Upper lobe of right lung (tissue), 1 donor: ENCODE measurements around the gene UBALD1. TPM values are rescaled to one million over a fixed set of nuclear protein-coding genes. Genes with fewer than 3 reads are reported as not detected.

ENCODE experiments used
- ATAC-seq: fragments of 200-7000 bp; cut with Tn5 transposase; one replicate; pipeline ENCODE4 v1.9.1; 2020; ENCODE audit warnings: mild to moderate bottlenecking, moderate library complexity
- DNase-seq: peaks from one replicate; pipeline ENCODE4 v3.0.0-alpha.2; 2020
- H3K27ac ChIP-seq: fragments of 200-600 bp; one replicate; pipeline ENCODE4 v1.8.0; 2022
- H3K27me3 ChIP-seq: fragments of 200-600 bp; one replicate; pipeline ENCODE4 v1.8.0; 2022; ENCODE audit warnings: mild to moderate bottlenecking
- H3K36me3 ChIP-seq: fragments of 200-600 bp; one replicate; pipeline ENCODE4 v1.8.0; 2022
- H3K4me1 ChIP-seq: fragments of 200-600 bp; one replicate; pipeline ENCODE4 v1.8.0; 2022
- H3K4me3 ChIP-seq: fragments of 200-600 bp; one replicate; pipeline ENCODE4 v1.8.0; 2022; ENCODE audit warnings: mild to moderate bottlenecking
- H3K9me3 ChIP-seq: fragments of 200-600 bp; one replicate; pipeline ENCODE4 v1.8.0; 2022
- intact Hi-C: fragments of 100-400 bp; cut with DNase I; formaldehyde crosslinking; loops from one replicate; pipeline ENCODE4 v1.11.0; 2022
- total RNA-seq: library from RNA; stranded (reverse); fragmentation: NEBNext Ultra II Directional; extraction: Animal tissue kit (Norgen Biotek cat#: 25700); gene quantifications from one replicate; pipeline ENCODE4 v1.2.1, GENCODE V29; 2021
- TF ChIP-seq, protein P1 (sequence below): fragments of 200-600 bp; IDR thresholded peaks from one replicate; pipeline ENCODE4 v1.8.0; 2022; ENCODE audit warnings: antibody characterized with exemption
- donor health status: DM: no; HTN: yes; CAD: no; lungs with severe emphysema.

Gene UBALD1
- total RNA-seq, 1 donor from 2014 or later, result 35.5 TPM

DNA sequence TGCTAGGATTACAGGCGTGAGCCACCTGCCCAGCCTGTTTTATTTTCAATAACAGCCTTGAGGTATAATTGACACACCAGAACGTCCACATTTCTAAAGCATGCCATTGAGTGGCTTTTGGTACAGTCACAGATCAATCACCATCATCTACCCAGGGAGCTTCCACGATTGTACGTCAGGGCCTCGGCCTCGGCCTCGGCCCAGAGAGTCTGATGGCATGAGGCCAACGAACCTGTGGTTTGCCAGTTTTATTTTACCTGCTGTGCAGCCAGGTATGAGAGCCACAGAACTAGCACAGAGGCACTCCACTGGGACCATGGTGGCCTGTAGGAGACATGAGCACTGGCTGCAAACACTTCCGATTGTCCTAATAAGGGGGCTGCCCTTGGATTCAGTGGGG is 8.3 kb downstream of the UBALD1 start:
- Histone ChIP-seq H3K4me1 (peaks cover 3% of the 10 kb centered on the region), H3K27me3 (no peaks in the 10 kb centered on the region), H3K9me3 (no peaks in the 10 kb centered on the region), H3K36me3 (peaks cover 25% of the 10 kb centered on the region), H3K4me3 (no peak overlapping the region), H3K27ac (no peak overlapping the region)
- ATAC-seq (no peak), DNase-seq (no peak)
- TF ChIP-seq, protein P1, sequence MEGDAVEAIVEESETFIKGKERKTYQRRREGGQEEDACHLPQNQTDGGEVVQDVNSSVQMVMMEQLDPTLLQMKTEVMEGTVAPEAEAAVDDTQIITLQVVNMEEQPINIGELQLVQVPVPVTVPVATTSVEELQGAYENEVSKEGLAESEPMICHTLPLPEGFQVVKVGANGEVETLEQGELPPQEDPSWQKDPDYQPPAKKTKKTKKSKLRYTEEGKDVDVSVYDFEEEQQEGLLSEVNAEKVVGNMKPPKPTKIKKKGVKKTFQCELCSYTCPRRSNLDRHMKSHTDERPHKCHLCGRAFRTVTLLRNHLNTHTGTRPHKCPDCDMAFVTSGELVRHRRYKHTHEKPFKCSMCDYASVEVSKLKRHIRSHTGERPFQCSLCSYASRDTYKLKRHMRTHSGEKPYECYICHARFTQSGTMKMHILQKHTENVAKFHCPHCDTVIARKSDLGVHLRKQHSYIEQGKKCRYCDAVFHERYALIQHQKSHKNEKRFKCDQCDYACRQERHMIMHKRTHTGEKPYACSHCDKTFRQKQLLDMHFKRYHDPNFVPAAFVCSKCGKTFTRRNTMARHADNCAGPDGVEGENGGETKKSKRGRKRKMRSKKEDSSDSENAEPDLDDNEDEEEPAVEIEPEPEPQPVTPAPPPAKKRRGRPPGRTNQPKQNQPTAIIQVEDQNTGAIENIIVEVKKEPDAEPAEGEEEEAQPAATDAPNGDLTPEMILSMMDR, result no peak
- intact Hi-C loops, result no loop called here

- Histone ChIP-seq H3K27ac (no peak overlapping the region), H3K4me3 (no peak overlapping the region), H3K4me1 (peaks cover 7% of the 10 kb centered on the region), H3K9me3 (no peaks in the 10 kb centered on the region), H3K27me3 (no peaks in the 10 kb centered on the region), H3K36me3 (peaks cover 16% of the 10 kb centered on the region)
- intact Hi-C loops, result no loop called here
- TF ChIP-seq, protein P1, result no peak
- ATAC-seq (no peak), DNase-seq (no peak)
Observed at GRCh38 chr16:4604401-4604800, 10.3 kb downstream of the UBALD1 start.

DNA sequence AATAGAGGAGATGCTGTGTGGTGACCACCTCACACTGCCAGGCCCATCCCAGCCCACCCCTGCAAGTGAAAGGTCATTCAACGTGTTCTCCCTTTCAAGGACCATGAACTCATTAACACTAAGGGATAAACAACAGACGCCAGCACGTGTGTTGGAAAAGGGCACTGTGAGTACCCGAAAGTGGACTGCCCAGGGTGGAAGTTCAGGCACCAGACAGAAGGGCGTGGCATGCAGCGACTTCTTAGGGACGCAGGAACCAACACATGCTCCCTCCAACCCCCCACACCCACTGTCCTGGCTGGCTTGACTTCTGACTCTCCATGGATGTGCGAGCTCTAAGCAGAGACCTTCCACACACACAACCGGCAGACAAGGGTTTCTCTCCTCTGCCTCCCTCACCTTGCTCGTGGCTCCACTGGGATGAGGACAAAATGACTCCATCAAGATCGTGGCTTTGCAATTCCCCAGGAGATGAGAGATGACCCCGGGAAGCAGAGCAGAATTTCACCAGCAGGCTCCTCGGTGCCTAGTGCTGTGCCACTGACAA is 11.0 kb downstream of the UBALD1 start:
- Histone ChIP-seq H3K36me3 (peaks cover 10% of the 10 kb centered on the region), H3K27ac (no peak overlapping the region), H3K27me3 (no peaks in the 10 kb centered on the region), H3K4me3 (no peak overlapping the region), H3K9me3 (no peaks in the 10 kb centered on the region), H3K4me1 (peaks cover 7% of the 10 kb centered on the region)
- DNase-seq, result no peak
- intact Hi-C loops, result no loop called here
- peak; percentile 27 for ATAC-seq
- TF ChIP-seq, protein P1, result no peak

- TF ChIP-seq, protein P1, result no peak
- H3K27me3 ChIP-seq, result no peaks in the 10 kb centered on the region
- no peak overlapping the region for H3K4me3 ChIP-seq
- H3K27ac ChIP-seq, result no peak overlapping the region
- H3K9me3 ChIP-seq, result no peaks in the 10 kb centered on the region
- no peak for ATAC-seq
- intact Hi-C loops, result no loop called here
- no peaks in the 10 kb centered on the region for H3K36me3 ChIP-seq
- H3K4me1 ChIP-seq, result peaks cover 7% of the 10 kb centered on the region
- DNase-seq, result no peak
Observed at GRCh38 chr16:4602331-4602730, 12.4 kb downstream of the UBALD1 start.

- intact Hi-C loops, result no loop called here
- H3K27ac ChIP-seq, result no peak overlapping the region
- TF ChIP-seq, protein P1, result no peak
- H3K4me1 ChIP-seq, result peaks cover 7% of the 10 kb centered on the region
- H3K9me3 ChIP-seq, result no peaks in the 10 kb centered on the region
- H3K4me3 ChIP-seq, result no peak overlapping the region
- ATAC-seq (no peak), DNase-seq (no peak)
- H3K27me3 ChIP-seq, result no peaks in the 10 kb centered on the region
- H3K36me3 ChIP-seq, result no peaks in the 10 kb centered on the region
Observed at GRCh38 chr16:4601864-4602186, 12.9 kb downstream of the UBALD1 start.
